Spleen (tissue), 7 donors: ENCODE data around the gene NRG3.

Source experiments
- CTCF ChIP-seq, 11 experiments: fragments of 200-600 bp in 7 of 11; fragments of 450-650 bp in 4 of 11; sonication (generic) in 4 of 11; IDR thresholded peaks in 8 of 11; conservative IDR thresholded peaks in 3 of 11; 1 replicate in 7 of 11; 2 replicates in 4 of 11; pipeline versions ENCODE4 v1.4.0 to v1.8.0; 2016 to 2021; ENCODE audit warnings: antibody characterized with exemption in 11 of 11, inconsistent platforms in 4 of 11, mild to moderate bottlenecking in 1 of 11
- POLR2A ChIP-seq, 3 donors: fragments of 450-650 bp; IDR thresholded peaks; one replicate each; pipeline ENCODE4 v1.5.1; 2017; ENCODE audit warnings: antibody characterized with exemption in 3 of 3, mild to moderate bottlenecking in 1 of 3
- POLR2AphosphoS5 ChIP-seq, 3 donors: sonication (generic); formaldehyde crosslinking; IDR thresholded peaks; one replicate each; pipeline ENCODE4 v1.5.1; 2017; ENCODE audit warnings: antibody characterized with exemption in 3 of 3
- donor health status: DM: no; HTN: no; CAD: no; lungs with moderate emphysema.
- donor health status: DM: no; HTN: no; CAD: no.
- donor health status: DM: no; HTN: no; CAD: no.

GRCh38 chr10:82266438-82266837, 391.4 kb downstream of the NRG3 start:
- TF ChIP-seq CTCF (IDR thresholded peaks at IDR 0.05 in 8 of 11, conservative IDR thresholded peaks at IDR 0.05 in 3 of 11) (no peak), POLR2A (IDR thresholded peaks at IDR 0.05) (no peak), POLR2AphosphoS5 (IDR thresholded peaks at IDR 0.05) (no peak)
